ENCODE measurements around the gene GSTO2. TPM values are rescaled to one million over a fixed set of nuclear protein-coding genes. Genes with fewer than 3 reads are reported as not detected.
"Not testable (repeated sequence)": the region's sequence is repeated elsewhere in the genome, so short reads cannot be mapped to it uniquely, and the experiment has no call there.

The GSTO2 gene
- total and polyA plus RNA-seq, 11 donors, result 0.46 to 1.9 (median 0.88) TPM

DNA sequence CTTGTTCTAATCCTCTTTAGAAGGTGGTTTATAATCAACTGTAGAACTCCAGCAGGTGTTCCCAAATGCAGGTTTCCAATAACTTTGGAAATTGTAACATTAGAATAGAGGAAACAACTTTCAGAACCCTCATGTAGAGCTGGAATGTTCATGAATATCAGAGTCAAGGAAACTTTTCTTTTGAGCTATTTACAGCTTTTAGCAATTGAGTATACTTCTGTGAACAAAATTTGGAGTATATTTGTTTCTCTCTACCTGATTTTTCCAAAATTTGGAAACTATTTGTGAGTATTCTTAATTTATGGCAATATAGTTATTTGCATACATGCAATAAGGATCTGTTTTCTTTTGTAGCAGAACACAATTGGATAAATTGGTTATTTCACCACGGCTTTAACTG, 34.0 kb upstream of the GSTO2 start:
- Histone ChIP-seq H3K9me3 (peaks cover 0 to 9% (median 0%) of the 10 kb centered on the region in 12 donors), H3K36me3 (no peaks in the 10 kb centered on the region), H3K4me3 (no peak overlapping the region), H3K27ac (no peak overlapping the region), H3K27me3 (peaks cover 0 to 7% (median 0%) of the 10 kb centered on the region in 9 donors), H3K4me1 (peaks cover 0 to 11% (median 5%) of the 10 kb centered on the region in 12 donors)
- TF ChIP-seq POLR2A (IDR thresholded peaks at IDR 0.05), result no peak
- no peak for TF ChIP-seq CTCF (IDR thresholded peaks at IDR 0.05)
- ATAC-seq (no peak), DNase-seq (no peak)
- intact Hi-C loops (cut with DNase I), result loop anchor here in 1 of 10 donors (5.0 kb wide), 1 partner anchor 113 kb away; the partner anchor contains the start of gene SFR1
- 74 to 82% (median 81%) methylated on average over 1 of the region's 1 CpG for WGBS, 4 donors

- no peak overlapping the region for H3K27ac ChIP-seq
- no peaks in the 10 kb centered on the region for H3K36me3 ChIP-seq
- peaks cover 0 to 7% (median 0%) of the 10 kb centered on the region in 9 donors for H3K27me3 ChIP-seq
- DNase-seq (no peak), ATAC-seq (no peak)
- H3K9me3 ChIP-seq, result peaks cover 0 to 9% (median 0%) of the 10 kb centered on the region in 12 donors
- H3K4me1 ChIP-seq, result peaks cover 0 to 11% (median 5%) of the 10 kb centered on the region in 12 donors
- 70 to 84% (median 82%) methylated on average over 3 of the region's 3 CpGs for WGBS, 4 donors
- no peak overlapping the region for H3K4me3 ChIP-seq
- TF ChIP-seq CTCF (IDR thresholded peaks at IDR 0.05) (no peak), POLR2A (IDR thresholded peaks at IDR 0.05) (no peak)
- intact Hi-C loops (cut with DNase I), result loop anchor here in 1 of 10 donors (2.0 kb wide), 1 partner anchor 33 kb away; the partner anchor contains the start of gene GSTO2
These were observed 33.2 kb upstream of the GSTO2 start for GRCh38 chr10:104235801-104236200.

DNA sequence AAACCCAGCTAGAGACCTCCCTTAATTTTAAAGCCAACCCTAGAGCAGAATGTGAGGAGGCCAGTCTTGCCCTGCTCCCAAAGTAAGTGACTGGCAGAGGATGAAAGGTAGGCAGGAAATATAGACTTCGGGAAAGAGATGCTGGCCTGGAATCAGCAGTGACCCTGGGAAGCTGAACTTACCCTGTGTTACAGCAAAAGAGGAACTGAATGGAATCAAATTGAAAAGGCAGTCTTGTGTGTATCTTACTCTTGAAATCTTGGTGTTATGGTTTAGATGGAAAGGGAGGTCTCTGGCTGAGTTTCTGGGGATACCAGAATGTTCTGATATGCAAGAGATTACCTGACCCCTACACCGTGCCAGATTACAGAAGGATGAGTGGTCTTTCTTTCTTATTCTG, 28.9 kb upstream of the GSTO2 start:
- Histone ChIP-seq H3K27me3 (peaks cover 0 to 6% (median 0%) of the 10 kb centered on the region in 9 donors), H3K36me3 (no peaks in the 10 kb centered on the region), H3K4me1 (no peaks in the 10 kb centered on the region), H3K9me3 (peaks cover 0 to 2% (median 0%) of the 10 kb centered on the region in 12 donors), H3K27ac (no peak overlapping the region), H3K4me3 (no peak overlapping the region)
- TF ChIP-seq POLR2A (IDR thresholded peaks at IDR 0.05) (no peak), CTCF (IDR thresholded peaks at IDR 0.05) (no peak)
- DNase-seq (no peak), ATAC-seq (no peak)
- 64 to 73% (median 66%) methylated on average over 2 of the region's 2 CpGs for WGBS, 4 donors
- intact Hi-C loops (cut with DNase I), result no loop called here

DNA sequence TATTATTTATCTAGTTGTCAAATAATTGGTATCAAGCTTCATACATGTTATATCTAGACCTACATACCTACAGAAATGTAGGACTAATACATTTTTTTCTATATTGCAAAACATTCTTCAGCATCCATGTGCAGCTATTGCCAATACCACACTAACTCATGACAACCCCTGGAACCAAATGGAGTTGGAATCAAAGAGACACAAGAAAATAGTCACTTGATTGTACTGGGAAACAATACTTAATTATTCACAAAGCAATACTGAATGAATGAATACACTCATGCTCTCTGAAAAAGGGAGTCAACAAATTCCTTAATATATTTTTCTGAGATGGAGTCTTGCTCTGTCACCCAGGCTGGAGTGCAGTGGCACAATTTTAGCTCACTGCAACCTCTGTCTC, 26.4 kb upstream of the GSTO2 start:
- no peak for ATAC-seq
- no peaks in the 10 kb centered on the region for H3K36me3 ChIP-seq
- H3K9me3 ChIP-seq, result peaks cover 0 to 6% (median 0%) of the 10 kb centered on the region in 12 donors
- H3K4me1 ChIP-seq, result peaks cover 0 to 14% (median 0%) of the 10 kb centered on the region in 12 donors
- no peak for TF ChIP-seq POLR2A (IDR thresholded peaks at IDR 0.05)
- TF ChIP-seq CTCF (IDR thresholded peaks at IDR 0.05), result no peak
- no peak overlapping the region for H3K4me3 ChIP-seq
- peaks cover 0 to 6% (median 0%) of the 10 kb centered on the region in 9 donors for H3K27me3 ChIP-seq
- DNase-seq, result no peak
- intact Hi-C loops (cut with DNase I), result no loop called here
- H3K27ac ChIP-seq, result no peak overlapping the region

DNA sequence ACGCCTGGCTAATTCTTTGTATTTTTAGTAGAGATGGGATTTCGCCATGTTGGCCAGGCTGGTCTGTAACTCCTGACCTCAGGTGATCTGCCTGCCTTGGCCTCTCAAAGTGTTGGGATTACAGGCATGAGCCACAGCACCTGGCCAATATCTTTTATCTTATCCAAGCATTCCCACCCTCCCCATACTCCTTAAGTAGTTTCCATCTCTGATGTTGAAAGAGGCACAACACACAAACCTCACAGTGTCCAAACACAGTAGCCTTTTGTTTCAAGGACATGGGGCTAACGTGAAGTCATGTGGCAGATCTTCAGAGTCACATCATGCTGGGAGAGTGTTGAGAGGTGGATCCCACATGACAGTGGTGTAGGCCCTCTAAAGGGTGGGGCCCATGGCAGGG, 26.0 kb upstream of the GSTO2 start:
- H3K36me3 ChIP-seq; H3K4me3 ChIP-seq; H3K27ac ChIP-seq; H3K27me3 ChIP-seq; H3K9me3 ChIP-seq; DNase-seq; ATAC-seq; intact Hi-C loops (cut with DNase I): not testable (repeated sequence)
- peaks cover 0 to 17% (median 0%) of the 10 kb centered on the region in 12 donors for H3K4me1 ChIP-seq
- WGBS, 4 donors, result 77 to 83% (median 80%) methylated on average over 3 of the region's 3 CpGs
